SK-N-MC (cell line): Measurements from ENCODE around the gene BAX.
A peak's percentile ranks its signal among the peaks of the same experiment; 100 is the strongest.

ENCODE experiments used
- DNase-seq: peaks from one replicate; pipeline ENCODE4 v3.0.0-alpha.2; 2011; ENCODE audit warnings: low read depth, low spot score
- H3K27ac ChIP-seq: fragments of 200-600 bp; sonication (generic); 2 replicates; pipeline ENCODE4 v1.5.1; 2016; ENCODE audit warnings: mixed run types
- H3K36me3 ChIP-seq: fragments of 200-600 bp; sonication (generic); 2 replicates; pipeline ENCODE4 v1.6.1; 2017; ENCODE audit warnings: antibody characterized with exemption, low read length, mixed read lengths; ENCODE audit not compliant: insufficient read depth
- H3K4me3 ChIP-seq: fragments of 200-600 bp; sonication (generic); 2 replicates; pipeline ENCODE4 v1.5.1; 2016
- H3K9ac ChIP-seq: fragments of 200-600 bp; sonication (generic); 2 replicates; pipeline ENCODE4 v1.8.0; 2017; ENCODE audit warnings: mixed run types, mixed read lengths; ENCODE audit not compliant: insufficient read length
- H3K9me3 ChIP-seq: fragments of 200-600 bp; sonication (generic); 2 replicates; pipeline ENCODE4 v1.6.1; 2017; ENCODE audit warnings: low read depth, mild to moderate bottlenecking, antibody characterized with exemption, low read length, moderate library complexity, mixed read lengths
- EZH2 ChIP-seq: fragments of 200-600 bp; sonication (generic); IDR thresholded peaks from one replicate; pipeline ENCODE4 v1.6.1; 2017; ENCODE audit warnings: antibody characterized with exemption
- FOXP2 ChIP-seq: optimal IDR thresholded peaks from 2 replicates; pipeline ENCODE3; 2011; ENCODE audit warnings: mild to moderate bottlenecking, moderate library complexity; ENCODE audit not compliant: insufficient read depth; ENCODE audit errors: extremely low read length, control extremely low read depth
- POLR2AphosphoS5 ChIP-seq: IDR thresholded peaks from 2 replicates; pipeline ENCODE4 v1.6.1; 2012; ENCODE audit warnings: mild to moderate bottlenecking, low read depth, low read length, borderline replicate concordance

The BAX gene

DNA sequence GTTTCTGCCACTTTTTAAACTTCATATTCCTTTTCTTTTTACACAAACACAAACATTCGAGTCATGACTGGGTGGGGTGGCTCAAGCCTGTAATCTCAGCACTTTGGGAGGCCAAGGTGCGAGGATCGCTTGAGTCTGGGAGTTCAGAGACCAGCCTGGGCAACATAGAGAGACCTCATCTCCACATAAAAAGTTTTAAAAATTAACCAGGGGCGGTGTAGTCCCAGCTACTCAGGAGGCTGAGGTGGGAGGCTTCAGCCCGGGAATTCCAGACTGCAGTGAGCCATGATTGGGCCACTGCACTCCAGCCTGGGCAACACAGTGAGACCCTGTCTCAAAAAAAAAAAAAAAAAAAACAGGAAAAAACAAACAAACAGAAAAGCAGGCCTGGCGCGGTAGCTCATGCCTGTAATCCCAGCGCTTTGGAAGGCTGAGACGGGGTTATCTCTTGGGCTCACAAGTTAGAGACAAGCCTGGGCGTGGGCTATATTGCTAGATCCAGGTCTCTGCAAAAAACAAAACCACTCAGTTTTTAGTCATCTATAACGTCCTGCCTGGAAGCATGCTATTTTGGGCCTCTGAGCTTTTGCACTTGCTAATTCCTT lies 583 bp upstream of the BAX start:
- Histone ChIP-seq H3K36me3 (no peaks in the 10 kb centered on the region), H3K4me3 (peak overlapping the region; percentile 82), H3K9ac (no peak overlapping the region), H3K27ac (peak overlapping the region; percentile 67), H3K9me3 (no peaks in the 10 kb centered on the region)
- TF ChIP-seq EZH2 (no peak), POLR2AphosphoS5 (no peak), FOXP2 (no peak)
- DNase-seq, result no peak

DNA sequence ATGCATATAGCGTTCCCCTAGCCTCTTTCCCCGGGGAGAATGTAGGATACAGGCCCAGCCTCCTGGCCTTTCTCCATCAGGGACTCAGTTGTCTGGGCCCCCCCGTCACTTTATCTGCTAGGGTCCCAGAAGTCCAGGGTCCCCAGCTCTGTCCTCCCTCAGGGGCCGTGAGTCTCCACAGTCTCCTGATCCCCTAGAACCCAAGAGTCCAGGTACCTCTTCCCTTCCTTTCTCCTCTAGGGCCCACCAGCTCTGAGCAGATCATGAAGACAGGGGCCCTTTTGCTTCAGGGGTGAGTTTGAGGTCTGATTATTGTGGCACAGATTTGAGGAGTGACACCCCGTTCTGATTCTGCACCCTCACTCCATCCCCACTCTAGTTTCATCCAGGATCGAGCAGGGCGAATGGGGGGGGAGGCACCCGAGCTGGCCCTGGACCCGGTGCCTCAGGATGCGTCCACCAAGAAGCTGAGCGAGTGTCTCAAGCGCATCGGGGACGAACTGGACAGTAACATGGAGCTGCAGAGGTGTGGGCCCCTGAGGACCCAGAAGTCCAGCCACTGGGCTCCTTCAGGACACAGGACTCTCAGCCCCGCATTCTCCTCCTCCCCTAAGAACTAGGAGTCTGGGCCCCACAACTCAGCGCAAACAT lies 758 bp downstream of the BAX start:
- Histone ChIP-seq H3K4me3 (peak overlapping the region; percentile 82), H3K9ac (peak overlapping the region; percentile 76), H3K9me3 (no peaks in the 10 kb centered on the region), H3K27ac (no peak overlapping the region), H3K36me3 (no peaks in the 10 kb centered on the region)
- TF ChIP-seq FOXP2 (no peak), EZH2 (no peak), POLR2AphosphoS5 (no peak)
- DNase-seq, result no peak

DNA sequence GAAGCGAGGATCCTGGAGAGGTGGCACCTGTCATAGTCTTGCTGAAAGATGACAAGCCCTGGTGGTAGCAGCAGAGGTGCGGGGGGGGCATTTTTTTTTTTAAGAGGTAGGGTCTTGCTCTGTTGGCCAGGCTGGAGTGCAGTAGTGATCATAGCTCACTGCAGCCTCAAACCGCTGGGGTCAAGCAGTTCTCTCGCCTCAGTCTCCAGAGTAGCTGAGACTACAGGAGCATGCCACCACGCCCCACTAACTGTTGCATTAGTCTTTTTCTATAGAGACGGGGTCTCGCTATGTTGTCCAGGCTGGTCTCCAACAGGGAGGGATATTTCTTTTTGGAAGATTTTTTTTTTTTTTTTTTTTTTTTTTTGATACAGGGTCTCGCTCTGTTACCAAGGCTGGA lies 3.3 kb downstream of the BAX start:
- DNase-seq, result no peak
- no peak overlapping the region for H3K27ac ChIP-seq
- TF ChIP-seq POLR2AphosphoS5, result no peak
- TF ChIP-seq FOXP2, result no peak
- no peak for TF ChIP-seq EZH2
- no peak overlapping the region for H3K4me3 ChIP-seq
- H3K9me3 ChIP-seq, result no peaks in the 10 kb centered on the region
- no peak overlapping the region for H3K9ac ChIP-seq
- H3K36me3 ChIP-seq, result no peaks in the 10 kb centered on the region

DNA sequence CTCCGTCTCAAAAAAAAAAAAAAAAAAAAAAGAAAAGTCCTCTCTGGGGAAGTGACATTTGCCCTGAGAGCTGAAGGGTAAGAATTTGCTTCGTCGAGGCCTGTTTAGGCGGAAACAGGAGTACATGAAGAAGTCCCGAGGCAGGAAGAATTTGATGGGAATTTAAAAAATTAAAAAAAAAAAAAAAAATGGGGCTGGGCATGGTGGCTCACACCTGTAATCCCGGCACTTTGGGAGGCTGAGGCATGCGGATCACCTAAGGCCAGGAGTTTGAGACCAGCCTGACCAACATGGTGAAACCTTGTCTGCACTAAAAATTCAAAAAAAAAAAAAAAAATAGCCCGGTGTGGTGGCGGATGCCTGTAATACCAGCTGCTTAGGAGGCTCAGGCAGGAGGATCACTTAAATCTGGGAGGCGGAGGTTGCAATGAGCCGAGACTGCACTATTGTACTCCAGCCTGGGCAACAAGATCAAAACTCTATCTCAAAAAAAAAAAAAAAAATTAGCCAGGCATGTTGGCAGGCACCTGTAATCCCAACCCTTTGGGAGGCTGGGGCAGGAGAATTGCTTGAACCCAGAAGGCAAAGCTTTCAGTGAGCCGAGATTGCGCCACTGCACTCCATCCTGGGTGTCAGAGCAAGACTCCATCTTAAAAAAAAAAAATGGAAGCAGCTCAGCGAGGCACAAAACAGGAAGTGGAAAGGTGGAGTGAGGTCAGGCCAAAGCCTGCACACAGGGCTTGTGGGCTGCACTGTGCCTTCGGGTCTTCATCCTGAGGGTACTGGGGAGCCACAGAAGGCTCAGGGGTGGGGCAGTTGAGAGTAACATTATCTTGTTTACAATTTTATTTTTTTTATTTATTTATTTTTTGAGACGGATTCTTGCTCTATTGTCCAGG lies 4.9 kb downstream of the BAX start:
- Histone ChIP-seq H3K9ac (no peak overlapping the region), H3K9me3 (no peaks in the 10 kb centered on the region), H3K4me3 (no peak overlapping the region), H3K36me3 (no peaks in the 10 kb centered on the region), H3K27ac (no peak overlapping the region)
- no peak for TF ChIP-seq POLR2AphosphoS5
- TF ChIP-seq EZH2, result no peak
- TF ChIP-seq FOXP2, result no peak
- no peak for DNase-seq

DNA sequence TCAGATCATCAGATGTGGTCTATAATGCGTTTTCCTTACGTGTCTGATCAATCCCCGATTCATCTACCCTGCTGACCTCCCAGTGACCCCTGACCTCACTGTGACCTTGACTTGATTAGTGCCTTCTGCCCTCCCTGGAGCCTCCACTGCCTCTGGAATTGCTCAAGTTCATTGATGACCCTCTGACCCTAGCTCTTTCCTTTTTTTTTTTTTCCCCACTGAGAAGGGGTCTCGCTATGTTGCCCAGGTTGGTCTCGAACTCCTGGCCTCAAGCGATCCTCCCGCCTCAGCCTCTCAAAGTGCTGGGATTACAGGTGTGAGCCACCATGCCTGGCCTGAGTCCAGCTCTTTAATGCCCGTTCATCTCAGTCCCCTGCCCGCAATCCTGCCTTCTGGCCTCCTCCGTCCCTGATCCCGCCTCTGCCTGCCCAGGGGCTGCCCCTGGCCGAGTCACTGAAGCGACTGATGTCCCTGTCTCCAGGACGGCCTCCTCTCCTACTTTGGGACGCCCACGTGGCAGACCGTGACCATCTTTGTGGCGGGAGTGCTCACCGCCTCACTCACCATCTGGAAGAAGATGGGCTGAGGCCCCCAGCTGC lies 6.5 kb downstream of the BAX start:
- Histone ChIP-seq H3K4me3 (no peak overlapping the region), H3K36me3 (peaks cover 7% of the 10 kb centered on the region), H3K9ac (no peak overlapping the region), H3K9me3 (no peaks in the 10 kb centered on the region), H3K27ac (no peak overlapping the region)
- TF ChIP-seq FOXP2, result no peak
- TF ChIP-seq EZH2, result no peak
- no peak for TF ChIP-seq POLR2AphosphoS5
- no peak for DNase-seq

DNA sequence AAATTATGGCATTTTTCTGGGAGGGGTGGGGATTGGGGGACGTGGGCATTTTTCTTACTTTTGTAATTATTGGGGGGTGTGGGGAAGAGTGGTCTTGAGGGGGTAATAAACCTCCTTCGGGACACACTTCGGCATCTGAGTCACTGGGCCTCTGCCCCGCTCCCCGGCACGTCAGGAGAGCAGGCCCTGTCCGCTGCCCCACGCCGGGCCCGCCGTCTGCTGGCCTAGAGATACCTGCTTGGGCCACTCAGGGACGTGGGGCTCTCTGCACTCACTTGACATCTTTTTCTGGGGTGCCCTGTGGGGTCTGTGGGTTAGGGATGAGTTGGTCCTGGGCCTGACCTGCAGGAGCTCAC lies 7.0 kb downstream of the BAX start:
- no peak overlapping the region for H3K9ac ChIP-seq
- 0 out of 2 replicates have a peak overlapping the region, but pooled peaks have one; percentile 4 for H3K27ac ChIP-seq
- DNase-seq, result no peak
- H3K9me3 ChIP-seq, result no peaks in the 10 kb centered on the region
- H3K36me3 ChIP-seq, result peaks cover 12% of the 10 kb centered on the region
- TF ChIP-seq POLR2AphosphoS5 (no peak), FOXP2 (no peak), EZH2 (no peak)
- H3K4me3 ChIP-seq, result no peak overlapping the region

DNA sequence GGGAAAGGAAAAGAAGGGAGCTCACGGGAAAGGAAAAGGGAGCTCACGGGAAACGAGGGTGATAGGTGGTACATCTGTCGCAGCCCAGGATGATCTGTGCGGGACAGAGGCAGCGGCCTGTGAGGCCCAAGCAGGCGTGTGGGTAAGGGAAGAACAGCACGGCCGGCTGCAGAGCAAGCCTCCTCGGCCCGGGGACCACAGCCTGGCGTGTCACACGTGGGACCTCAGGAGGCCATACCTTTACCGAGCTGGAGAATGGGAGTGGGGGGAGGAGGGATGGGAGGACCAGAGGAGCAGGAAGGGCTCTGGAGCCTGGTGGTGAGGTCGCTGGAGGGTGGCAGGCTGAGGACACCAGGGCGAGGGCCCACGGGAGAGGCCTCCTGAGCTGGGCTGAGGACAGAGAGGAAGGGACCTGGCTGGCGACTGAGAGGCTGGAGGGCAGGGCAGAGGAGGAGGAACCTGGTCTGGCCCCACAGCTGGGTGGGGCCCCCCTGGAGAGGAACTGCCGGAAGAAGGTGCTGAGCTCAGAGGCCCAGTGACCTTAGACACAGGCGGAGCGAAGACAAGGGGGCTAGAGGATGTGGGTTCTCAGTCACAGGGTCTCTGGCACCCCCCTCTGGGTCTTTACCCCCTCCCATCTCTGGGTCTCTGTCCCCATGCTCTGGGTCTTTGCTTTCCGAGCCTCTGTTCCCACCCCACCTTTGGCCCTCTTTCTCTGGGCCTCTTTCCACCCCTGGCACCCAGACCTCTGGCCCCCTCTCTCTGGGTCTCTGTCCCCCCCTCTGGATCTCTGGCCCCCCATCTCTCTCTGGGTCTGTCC lies 7.6 kb downstream of the BAX start:
- H3K4me3 ChIP-seq, result no peak overlapping the region
- TF ChIP-seq POLR2AphosphoS5, result peak; percentile 39; the same call in 1 of the 2 replicates
- TF ChIP-seq EZH2, result no peak
- no peak for DNase-seq
- peaks cover 17% of the 10 kb centered on the region for H3K36me3 ChIP-seq
- H3K9ac ChIP-seq, result no peak overlapping the region
- no peaks in the 10 kb centered on the region for H3K9me3 ChIP-seq
- H3K27ac ChIP-seq, result peak overlapping the region; percentile 96
